AG08396 (cell line): ENCODE results near the gene NFYC.
A peak's percentile ranks its signal among the peaks of the same experiment; 100 is the strongest.

Source experiments
- DNase-seq: peaks from one replicate; pipeline ENCODE4 v3.0.0; 2012; ENCODE audit warnings: low spot score, mixed read lengths

The NFYC gene

GRCh38 chr1:40739455-40740008 lies 48.0 kb downstream of the NFYC start:
- DNase-seq = no peak

GRCh38 chr1:40740039-40740996 lies 48.8 kb downstream of the NFYC start:
- no peak for DNase-seq

- no peak for DNase-seq
Measured at GRCh38 chr1:40740997-40741736, 49.7 kb downstream of the NFYC start.

GRCh38 chr1:40742363-40743061 lies 51.0 kb downstream of the NFYC start:
- no peak for DNase-seq

- no peak for DNase-seq
Measured at GRCh38 chr1:40743452-40743851, 51.9 kb downstream of the NFYC start.

- DNase-seq = no peak
Measured at GRCh38 chr1:40743860-40744259, 52.4 kb downstream of the NFYC start.

GRCh38 chr1:40745176-40745575 lies 53.7 kb downstream of the NFYC start:
- peak; percentile 32 for DNase-seq

- DNase-seq = no peak
Measured at GRCh38 chr1:40746344-40747090, 55.0 kb downstream of the NFYC start.

- DNase-seq = no peak
Measured at GRCh38 chr1:40748841-40749718, 57.6 kb downstream of the NFYC start.

GRCh38 chr1:40749817-40750216 lies 58.3 kb downstream of the NFYC start:
- DNase-seq = no peak

GRCh38 chr1:40750451-40750908 lies 59.0 kb downstream of the NFYC start:
- DNase-seq = no peak

GRCh38 chr1:40751802-40752201 lies 60.3 kb downstream of the NFYC start:
- DNase-seq = no peak

- DNase-seq = no peak
Measured at GRCh38 chr1:40753142-40753882, 61.8 kb downstream of the NFYC start.

GRCh38 chr1:40754201-40754600 lies 62.7 kb downstream of the NFYC start:
- no peak for DNase-seq

- DNase-seq = no peak
Measured at GRCh38 chr1:40755067-40755466, 63.6 kb downstream of the NFYC start.

- no peak for DNase-seq
Measured at GRCh38 chr1:40756523-40756922, 65.0 kb downstream of the NFYC start.

- no peak for DNase-seq
Measured at GRCh38 chr1:40757084-40757483, 65.6 kb downstream of the NFYC start.

GRCh38 chr1:40758004-40758403 lies 66.5 kb downstream of the NFYC start:
- no peak for DNase-seq

- no peak for DNase-seq
Measured at GRCh38 chr1:40758578-40759343, 67.3 kb downstream of the NFYC start.
